GM19043 (cell line): Measurements from ENCODE around the gene CEP44.

Experiments used
- ATAC-seq: cut with Tn5 transposase; IDR thresholded peaks from one replicate; pipeline ENCODE4 v1.9.1; 2021; ENCODE audit warnings: low read depth; ENCODE audit not compliant: unreplicated experiment

Gene CEP44, protein sequence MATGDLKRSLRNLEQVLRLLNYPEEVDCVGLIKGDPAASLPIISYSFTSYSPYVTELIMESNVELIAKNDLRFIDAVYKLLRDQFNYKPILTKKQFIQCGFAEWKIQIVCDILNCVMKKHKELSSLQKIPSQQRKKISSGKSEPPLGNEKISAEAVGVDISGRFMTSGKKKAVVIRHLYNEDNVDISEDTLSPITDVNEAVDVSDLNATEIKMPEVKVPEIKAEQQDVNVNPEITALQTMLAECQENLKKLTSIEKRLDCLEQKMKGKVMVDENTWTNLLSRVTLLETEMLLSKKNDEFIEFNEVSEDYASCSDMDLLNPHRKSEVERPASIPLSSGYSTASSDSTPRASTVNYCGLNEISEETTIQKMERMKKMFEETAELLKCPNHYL

DNA sequence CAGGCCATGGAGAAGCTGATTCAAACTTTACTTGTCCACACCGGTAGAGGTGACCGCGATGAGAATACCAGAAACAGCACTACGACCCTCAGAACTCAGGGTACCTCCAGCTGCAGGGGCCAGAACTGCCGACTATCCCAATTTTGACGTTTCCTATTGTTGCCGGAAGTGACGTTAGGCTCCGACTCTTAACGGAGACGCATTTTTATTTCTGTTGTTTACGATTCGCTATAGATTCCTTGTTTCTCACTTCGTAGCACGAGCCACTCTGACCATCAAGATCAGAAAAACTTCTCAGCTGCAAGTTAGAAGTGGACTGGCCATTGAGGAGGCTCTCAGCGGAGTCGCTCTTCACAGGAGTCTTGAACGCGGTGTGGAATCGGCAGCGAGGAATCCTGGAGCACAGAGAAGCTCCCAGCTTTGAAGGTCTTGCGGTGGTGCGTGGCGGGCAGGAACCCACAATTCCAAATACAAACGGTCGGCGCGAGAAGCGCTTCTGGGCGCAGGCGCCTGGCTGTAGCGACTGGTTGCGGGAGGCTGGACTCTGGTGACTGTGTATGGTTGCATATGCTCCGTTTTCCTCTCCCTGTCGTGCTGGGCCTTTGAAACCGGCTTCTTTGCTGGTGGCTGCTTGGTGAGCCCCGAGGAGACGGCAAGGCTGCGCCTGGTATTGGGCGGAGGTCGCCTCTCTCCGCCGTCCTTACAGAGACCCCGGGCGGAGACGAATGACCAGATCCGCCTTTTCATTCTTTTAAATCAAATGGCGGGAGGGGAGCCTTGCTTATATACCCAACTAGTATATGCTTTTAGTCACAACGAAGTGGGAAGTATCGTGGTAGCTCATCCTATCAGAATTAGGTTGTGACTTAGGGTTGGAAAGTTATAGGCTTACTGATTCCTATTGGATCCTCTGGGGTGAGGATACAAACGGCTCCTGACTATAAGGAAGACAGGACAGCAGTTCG lies at the start of gene CEP44, which contains the start of gene FBXO8:
CEP44 (plus strand) TSS at position 405 of the 965 bp plus-strand sequence. CDS start 15,211 bp downstream, outside the sequence.
FBXO8 (minus strand) TSS at position 161 of the 965 bp plus-strand sequence. CDS start 20,575 bp downstream, outside the sequence.
- peak; percentile 45 for ATAC-seq

DNA sequence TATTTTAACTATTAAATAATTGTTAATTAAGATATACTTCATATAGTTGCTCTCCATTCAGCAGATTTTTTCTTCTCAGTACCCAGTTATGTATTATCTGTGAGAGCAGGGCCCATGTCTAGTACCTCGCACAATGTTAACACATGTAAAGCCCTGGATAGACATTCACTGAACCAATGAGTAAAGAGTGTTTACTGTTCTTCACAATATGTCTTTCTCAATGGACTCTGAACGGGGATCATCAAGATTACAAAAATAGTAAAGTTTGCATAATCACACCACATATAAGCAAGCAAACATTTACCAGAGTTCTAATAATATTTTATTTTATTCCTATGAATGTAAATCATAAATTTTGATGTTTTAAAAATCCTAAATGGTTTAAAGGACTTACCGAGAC lies 47.4 kb upstream of the CEP44 start:
- no peak for ATAC-seq

DNA sequence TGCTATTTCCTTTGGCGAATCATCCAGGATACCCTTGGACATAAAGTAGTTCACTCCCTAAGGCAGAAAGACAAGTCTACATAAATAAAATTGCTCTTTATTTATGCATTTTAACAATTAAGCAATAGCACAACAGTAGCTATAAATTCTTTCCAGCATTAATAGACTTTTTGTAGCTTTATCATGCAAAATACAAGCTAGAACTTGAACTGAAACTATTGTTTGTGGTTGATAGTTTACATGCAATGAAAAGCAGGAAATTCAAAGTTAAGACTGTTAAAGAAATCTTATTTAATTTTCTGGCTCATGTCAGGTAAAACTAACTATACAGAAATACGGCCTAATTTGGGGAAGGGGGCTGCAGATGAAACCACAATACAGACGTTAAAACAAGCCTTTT lies 42.5 kb upstream of the CEP44 start:
- ATAC-seq = no peak

DNA sequence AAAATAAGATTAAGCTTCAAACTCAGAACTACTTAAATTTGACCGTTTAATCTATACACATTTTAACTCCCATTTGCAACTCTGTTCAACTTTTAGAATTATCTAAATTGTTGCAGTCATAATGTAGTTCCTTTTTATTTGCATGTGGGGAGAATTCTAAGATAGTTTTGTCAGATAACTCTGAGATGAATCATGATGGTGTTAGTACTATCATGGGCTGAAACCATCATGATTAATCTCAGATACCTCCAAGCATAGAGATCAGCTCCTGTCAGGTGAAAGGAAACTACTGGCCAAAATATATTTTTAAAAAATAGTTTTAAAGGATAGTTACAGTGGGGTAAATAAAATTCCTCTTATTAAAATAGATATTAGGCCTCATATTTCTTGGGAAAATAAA lies 39.3 kb upstream of the CEP44 start:
- ATAC-seq = no peak

DNA sequence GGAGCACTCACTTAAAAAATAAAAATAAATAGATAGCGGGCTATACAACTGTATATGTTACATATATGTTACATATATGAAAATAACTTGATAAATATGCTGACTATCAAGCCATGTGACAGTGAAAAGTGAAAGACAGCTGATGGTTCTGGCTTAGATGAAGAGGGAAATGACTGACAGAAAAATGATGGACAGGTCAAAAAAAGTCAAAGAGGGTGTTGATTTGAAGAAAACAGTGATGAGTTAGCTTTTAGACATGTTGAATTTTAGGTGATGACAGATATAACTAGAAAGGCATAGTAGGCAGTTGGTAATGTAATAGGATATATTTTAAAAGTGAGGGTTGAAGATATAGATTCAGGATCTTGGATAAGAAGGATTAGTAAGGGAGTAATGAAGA lies 38.0 kb upstream of the CEP44 start:
- no peak for ATAC-seq

DNA sequence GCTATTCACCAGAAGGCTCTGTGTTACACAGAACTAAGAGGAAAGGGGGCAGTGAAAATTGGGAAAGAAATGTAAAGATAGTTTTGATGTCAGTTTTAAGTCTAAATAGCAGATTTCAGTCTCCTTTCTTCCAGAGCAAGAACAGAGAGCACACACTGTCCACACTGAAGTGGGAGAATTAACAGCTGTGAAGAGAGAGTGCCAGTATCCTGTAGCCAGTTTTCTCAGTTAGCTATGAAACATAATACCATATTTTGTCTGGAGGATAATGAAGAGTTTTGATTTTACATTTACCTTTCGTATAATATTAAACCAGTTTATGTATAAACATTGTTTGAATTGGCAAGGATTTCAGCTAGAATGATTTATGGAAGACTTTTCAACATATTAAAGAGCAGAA lies 35.3 kb upstream of the CEP44 start:
- ATAC-seq = no peak

DNA sequence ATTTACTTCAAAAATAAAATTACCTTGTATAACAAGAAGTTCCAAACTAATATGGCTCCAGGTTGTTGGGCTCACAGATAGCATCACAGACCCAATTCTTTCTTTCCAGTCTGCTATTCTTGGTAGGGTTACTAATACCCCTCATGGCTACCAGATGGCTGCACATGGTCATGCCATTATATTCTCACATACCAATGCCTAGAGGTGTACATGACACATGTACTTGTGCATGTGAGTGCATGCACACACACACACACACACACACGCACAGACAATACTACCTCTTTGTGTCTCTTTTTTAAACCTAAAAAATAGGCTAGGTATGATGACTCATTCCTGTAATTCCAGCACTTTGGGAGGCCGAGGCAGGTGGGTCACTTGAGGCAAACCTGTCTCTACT lies 31.3 kb upstream of the CEP44 start:
- ATAC-seq = no peak

DNA sequence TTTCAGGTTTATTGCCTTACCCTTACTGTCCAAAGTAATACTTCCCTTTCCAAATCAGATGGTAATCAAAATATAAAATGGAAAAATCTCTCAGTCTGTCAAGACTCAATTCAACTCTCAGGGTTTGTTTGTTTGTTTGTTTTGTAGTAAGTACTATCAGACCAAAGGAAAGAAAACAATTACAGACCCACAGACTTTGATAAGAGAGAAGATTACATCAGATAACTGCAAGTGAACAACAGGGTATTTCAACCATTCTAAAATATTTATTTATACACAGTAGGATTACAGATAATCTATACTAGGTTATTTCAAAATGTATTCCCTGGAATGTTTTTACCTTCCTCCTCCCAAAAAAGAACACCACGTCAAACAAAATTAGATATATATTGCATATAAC lies 29.1 kb upstream of the CEP44 start:
- ATAC-seq = no peak

DNA sequence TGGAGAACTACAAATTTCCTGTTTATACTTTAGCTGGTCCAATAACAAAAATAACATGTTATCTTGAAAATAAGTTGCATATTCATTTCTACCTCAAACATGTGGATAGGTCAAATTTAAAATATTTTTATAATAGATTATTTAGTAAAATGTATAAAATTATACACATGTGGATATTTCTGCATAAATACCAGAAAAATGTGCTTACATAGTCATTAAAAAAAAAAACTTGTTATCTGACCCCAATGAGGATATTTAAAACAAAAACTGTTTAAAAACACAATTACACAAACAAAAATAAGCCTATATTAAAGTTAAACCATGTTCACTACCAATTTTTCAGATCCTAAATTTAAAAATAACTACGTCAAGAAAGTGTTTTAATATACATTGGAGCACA lies 28.3 kb upstream of the CEP44 start:
- ATAC-seq = no peak

DNA sequence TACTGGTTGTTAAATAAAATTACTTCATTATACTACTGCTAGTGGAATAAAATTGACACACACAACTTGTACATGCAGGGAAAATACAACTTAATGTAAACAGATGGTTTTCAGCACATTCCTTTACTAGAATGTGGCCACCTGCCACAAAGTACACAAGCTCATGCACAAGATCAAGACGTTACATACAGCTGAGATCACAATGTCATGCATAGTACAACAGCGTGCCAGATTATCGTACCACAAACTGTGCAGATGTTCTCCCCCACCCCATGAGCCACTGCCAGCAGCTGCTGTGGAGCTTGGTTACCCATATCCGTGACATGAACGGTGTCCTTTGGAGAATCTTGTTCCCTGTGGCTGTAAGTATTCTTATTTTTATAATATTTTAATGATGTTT lies 27.9 kb upstream of the CEP44 start:
- no peak for ATAC-seq

DNA sequence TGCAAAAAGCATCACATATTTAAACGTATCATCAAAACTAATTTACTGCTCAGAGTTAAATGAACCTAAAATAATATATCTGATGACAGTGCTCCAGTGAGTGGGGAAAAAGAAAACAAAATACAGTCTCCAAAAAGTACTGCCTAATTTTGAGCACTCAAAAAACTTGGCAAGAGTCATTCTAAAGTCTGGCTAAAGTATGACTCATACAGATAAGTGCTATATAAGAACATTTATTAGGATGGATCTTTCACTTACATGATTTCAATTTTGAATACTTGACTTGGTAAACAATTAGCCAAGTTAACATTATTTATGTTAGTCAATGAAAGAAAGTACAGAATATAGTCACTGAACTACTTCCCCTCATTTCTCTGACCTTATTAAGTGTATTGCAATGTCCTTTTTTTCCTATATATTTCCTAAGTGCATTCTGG lies 27.4 kb upstream of the CEP44 start:
- no peak for ATAC-seq

DNA sequence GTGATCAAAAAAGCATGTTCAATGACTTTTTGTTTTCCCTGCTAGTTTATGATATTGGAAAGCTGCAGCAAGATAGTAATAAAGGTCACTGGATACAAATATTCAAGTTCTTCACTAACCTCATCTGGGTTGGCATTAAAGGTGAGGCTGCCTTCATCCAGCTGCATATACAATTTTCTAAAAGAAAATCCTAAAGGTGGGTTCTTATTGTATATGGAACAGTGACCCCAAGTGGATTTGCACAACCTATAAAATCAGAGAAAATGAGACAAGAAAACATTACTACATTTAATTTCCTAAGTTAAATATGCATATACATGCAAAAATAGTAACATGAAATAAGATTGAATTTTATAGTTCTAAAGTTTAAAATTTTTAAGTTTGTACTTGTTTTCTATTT lies 24.1 kb upstream of the CEP44 start:
- ATAC-seq = no peak

DNA sequence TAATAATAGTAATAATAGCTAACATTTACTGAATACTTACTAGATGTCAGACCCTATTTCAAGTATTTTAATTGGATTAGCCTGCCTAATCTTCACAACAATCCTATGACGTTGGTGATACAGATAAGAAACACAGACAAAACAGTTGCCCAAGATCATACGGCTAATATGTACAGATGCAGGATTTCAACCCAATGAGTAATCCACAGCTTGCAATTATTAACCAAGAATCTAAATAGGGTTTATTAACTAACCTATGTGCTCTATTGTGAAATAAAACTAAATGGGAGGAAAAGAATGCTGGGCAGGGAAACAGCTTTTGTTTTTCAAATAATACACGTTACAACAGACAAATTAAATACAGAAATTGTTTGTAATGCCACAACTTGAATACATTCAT lies 23.6 kb upstream of the CEP44 start:
- ATAC-seq = peak; percentile 77

DNA sequence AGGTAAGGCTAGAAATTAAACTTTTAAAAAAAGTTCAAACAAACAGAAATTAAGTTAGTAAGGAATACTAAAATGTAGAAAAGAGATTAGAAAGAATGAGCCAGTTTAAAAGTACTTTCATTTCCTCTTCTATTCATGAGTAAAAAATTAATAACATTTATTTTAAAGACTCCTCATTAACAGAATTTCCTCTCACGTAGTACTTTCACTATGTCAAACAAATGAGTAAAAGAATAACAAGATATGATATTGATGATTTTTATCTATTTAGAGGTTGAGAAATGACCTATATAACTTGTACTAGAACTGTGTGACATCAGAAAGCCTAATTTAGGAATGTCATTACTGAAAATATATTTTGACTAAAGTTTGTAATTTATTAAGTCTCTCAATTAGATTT lies 22.3 kb upstream of the CEP44 start:
- peak; percentile 33 for ATAC-seq

DNA sequence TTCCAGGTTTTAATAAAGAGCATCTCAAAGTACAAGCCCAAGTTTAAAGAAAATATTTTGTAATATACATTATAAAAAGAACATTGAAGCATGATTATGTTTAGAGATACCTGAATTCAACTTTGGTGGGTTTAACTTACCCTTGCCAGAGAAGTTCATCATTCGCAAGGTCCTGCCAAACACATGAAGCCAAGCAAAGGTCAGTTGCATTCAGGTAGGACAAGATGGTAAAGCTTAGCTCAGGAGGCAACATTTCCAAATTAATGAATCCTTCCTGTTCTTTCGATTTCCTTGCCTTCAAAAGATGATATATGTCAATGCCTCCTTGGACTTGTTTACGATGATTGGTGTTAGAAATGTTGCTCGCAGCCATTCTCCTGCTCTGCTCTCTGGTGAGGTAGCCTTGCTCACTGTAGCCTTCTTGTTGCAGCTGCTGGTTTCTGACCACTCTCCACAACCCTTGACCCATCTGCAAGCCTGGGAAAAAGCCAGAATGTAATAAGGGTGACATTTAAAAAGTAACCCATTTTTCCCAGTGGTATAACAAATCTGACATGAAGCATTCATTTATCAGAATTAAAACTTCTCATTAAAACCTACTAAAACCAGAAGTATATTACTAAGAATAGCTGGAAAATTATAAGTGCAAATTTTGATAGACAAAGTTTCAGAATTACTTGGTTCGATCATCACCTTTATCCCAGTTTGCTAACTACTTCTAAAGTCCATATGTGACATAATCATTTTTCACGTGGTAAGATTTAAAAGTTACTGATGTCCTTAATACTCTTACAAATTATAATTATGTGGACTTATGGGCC lies 20.9 kb upstream of the CEP44 start:
- no peak for ATAC-seq

DNA sequence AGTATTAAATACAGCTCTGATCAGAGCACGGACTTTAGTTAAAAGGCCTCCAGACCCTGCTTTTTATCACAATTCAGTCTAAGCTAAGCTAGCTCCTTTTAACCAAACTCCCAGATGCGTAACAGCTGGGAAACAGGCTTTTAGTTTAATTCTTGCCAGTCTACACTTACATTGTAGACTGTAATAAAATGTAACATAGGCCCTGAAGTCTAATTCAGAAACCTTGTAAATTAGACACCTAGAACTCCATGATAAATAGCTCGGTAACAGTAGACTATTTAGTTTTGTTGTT lies 20.3 kb upstream of the CEP44 start:
- ATAC-seq = no peak

DNA sequence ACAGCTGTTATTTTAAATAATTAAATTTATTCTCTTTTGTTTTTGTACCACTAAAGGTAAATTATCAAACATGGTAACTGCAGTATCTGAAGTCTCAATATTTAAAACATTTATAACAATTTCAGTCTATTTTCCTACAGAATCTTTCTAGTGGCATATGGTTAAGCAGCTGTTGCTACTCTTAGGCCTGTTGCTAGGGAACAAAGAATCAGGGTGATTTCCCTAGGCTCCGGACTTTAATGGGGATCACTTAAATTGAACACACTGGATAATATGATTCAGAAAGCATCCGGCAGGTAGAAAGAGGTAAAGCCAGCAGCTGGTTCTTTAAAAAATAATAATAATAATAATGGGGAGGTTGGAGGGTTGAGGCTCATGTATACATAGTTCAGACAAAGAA lies 17.8 kb upstream of the CEP44 start:
- no peak for ATAC-seq

DNA sequence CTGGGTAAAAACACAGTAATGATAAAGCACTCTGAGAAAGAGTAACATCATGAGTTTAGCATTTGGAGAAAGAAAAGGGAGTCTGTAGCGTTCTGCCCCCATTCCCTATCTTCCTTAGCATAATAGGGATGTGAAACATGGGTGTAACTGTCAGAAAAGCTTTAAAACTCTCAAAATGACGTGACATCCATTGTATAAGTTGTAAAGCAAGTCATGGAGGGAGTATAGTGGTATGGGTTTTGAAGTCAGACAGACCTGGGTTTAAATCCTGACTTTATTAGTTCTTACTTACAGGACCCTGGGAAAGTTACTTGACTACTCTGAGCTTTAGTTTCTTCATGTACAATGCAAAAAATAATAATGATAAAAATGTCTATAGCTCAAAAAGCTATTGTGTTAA lies 17.3 kb upstream of the CEP44 start:
- no peak for ATAC-seq

DNA sequence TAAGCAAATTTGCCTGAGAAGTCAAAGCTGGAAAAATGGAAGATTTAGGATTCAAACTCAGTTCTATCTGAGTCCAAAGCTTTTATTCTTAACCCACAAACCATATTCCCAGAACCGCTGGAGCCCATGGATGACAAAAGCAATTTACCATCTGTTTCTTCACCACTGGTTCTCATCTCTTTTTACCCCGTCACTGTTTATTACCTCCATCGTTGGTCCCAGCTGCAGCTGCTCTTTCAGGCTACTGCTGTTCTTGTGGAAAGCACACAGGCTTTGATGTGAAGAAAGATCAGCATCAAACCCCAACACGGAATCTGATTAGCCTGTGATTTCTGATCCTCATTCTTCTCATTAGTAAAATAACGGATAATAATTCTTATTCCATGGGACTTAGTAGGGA lies 9.8 kb upstream of the CEP44 start:
- no peak for ATAC-seq

DNA sequence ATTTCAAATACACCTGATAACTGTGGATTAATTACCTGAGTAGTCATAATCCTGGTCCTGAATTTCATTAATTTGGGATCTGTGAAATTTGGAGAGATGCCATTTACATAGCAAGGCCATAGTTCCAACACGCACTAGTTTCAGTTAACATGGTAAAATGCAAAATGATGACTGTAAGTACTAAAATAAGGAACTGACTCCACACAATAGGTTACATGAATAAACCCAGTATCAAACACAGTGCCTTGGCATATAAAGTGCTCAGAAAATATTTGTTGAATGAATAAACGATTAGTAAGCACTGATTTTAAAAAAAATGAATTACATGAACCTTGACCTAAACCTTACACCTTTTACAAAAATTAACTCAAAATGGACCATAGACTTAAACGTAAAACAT lies 9.3 kb upstream of the CEP44 start:
- no peak for ATAC-seq

DNA sequence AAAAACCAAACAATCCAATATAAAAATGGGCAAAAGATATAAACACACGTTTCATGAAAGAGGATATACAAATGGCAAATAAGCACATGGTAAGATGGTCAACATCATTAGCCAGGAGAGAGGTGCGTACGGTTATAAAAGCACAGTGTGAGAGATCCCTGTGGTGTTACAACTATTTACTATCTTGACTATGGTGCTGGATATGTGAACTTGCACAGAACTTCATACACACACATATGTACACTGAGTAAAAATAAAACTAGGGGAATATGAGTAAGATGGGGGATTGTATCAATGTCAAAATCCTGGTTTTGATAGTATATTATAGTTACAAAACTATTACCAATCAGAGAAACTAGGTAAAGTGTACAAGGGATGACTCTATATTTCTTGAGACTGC lies 8.6 kb upstream of the CEP44 start:
- ATAC-seq = no peak
